Measurements from ENCODE around the gene NTPCR.
"Not testable (repeated sequence)": the region's sequence is repeated elsewhere in the genome, so short reads cannot be mapped to it uniquely, and the experiment has no call there.

The NTPCR gene

GRCh38 chr1:232984577-232985425 is 34.4 kb downstream of the NTPCR start:
- no peak for DNase-seq (ENCODE audit: low read depth)

- DNase-seq (ENCODE audit: low read depth) = no peak
These were observed 35.6 kb downstream of the NTPCR start for GRCh38 chr1:232985882-232986526.

DNA sequence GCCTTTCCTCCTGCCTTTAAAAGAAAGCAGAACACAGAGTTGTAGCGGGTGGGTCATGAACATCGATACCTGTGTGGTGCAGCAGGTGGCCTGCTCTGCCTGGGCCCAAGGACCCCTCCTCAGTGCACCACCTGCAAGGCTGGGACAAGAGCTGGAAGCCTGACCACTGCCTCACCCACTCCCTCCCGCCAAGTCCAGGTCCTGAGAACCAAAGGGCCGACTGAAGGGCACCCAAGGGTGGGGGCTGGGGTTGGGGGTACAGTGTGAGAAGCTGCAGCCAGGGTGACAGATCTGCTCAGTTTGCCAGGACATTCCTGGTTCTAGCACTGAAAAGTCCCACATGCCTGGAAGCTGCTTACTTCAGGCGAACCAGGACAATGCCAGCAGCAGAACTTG is 36.1 kb downstream of the NTPCR start:
- DNase-seq (ENCODE audit: low read depth) = no peak

- no peak for DNase-seq (ENCODE audit: low read depth)
These were observed 36.8 kb downstream of the NTPCR start for GRCh38 chr1:232987046-232987773.

DNA sequence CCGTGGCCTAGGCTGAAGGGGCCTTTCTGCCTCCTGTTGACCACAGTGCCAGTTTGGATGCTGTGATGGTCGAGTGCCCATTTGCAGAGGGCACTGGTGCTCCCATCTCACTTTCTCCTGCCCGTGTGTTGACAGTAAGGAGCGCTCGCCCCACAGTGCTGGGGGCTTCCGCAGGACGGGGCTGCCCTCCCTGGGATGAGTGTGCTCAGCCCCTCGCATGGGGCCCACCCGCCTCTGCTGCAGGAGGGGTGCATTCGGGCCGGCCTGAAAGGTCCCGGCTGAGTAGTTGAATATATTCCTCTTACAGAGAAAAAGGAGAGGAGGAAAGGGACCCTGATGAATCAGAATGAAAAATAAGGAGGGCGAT is 37.3 kb downstream of the NTPCR start:
- no peak for DNase-seq (ENCODE audit: low read depth)

- no peak for DNase-seq (ENCODE audit: low read depth)
These were observed 38.2 kb downstream of the NTPCR start for GRCh38 chr1:232988572-232989040.

- DNase-seq (ENCODE audit: low read depth) = no peak
These were observed 40.0 kb downstream of the NTPCR start for GRCh38 chr1:232990176-232991128.

- DNase-seq (ENCODE audit: low read depth) = no peak
These were observed 40.8 kb downstream of the NTPCR start for GRCh38 chr1:232991238-232991637.

DNA sequence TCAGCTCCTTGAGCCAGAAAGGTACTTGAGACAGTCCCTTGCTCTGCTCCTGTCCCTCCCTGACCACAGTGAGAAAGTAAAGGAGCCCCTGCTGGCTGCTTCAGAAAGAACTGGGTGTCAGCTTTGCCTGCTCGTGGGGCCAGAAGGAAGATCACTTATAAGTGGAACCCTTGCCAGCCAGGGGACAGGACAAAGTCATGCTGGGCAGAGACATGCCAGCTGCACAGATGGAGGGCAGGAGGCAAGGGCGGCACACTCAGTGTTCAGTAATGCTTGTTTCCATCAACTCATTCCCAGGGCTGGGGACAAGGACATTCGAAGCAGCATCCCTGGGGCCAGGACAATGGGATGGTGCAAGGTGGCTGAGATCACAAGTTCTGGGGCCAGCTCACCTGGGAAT is 41.8 kb downstream of the NTPCR start:
- no peak for DNase-seq (ENCODE audit: low read depth)

DNA sequence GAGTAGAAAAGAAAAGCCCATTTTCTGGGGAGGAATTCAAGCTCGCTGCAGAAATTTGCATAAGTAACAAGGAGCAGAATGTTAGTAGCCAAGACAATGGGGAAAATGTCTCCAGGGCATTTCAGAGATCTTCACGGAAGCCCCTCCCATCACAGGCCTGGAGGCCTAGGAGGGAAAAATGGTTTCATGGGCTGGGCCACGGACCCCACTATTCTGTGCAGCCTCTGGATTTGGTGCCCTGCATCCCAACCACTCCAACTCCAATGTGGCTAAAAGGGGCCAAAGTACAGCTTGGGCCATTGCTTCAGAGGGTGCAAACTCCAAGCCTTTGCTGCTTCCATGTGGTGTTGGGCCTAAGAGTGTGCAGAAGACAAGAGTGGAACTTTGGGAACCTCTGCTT is 43.1 kb downstream of the NTPCR start:
- DNase-seq (ENCODE audit: low read depth) = no peak

- DNase-seq (ENCODE audit: low read depth) = no peak
These were observed 44.8 kb downstream of the NTPCR start for GRCh38 chr1:232995189-232995588.

DNA sequence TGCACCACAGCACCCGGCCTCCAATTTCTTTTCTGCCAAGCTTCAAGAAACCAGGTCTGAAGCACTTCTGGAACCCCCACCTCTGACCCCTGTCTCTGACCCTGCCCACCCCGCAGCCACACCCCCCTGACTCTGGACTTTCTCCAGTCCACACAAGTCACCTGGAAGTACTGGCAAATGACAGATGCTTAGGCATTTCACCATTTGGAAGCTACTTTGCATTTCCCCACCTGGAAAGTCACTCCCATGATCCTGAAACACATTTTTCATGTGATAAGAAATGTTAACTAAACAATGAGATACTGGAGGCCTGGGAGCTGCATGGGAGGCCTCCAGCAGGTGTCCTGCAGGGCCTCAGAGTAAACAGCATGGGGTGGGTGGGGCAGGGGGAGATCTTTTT is 45.7 kb downstream of the NTPCR start:
- DNase-seq (ENCODE audit: low read depth) = no peak

DNA sequence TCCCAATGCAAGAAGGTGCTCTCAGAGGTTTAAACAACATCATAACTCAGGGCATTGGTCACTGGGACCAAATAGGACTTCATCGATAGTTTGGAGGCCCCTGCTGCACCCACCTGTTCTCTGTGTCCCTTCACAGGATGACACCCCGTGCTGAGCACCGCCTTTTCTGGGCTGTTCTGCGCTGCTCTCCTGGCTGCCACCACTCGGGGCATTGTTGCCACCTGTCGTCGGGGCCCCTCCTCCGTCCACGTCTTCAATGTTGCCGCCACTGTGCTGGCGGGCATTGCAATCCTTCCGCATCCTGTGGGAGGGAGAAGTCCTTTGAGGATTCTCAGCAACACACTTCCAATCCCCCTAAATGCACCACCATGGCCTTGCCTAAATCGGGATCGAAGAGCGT is 47.7 kb downstream of the NTPCR start:
- DNase-seq (ENCODE audit: low read depth) = no peak

DNA sequence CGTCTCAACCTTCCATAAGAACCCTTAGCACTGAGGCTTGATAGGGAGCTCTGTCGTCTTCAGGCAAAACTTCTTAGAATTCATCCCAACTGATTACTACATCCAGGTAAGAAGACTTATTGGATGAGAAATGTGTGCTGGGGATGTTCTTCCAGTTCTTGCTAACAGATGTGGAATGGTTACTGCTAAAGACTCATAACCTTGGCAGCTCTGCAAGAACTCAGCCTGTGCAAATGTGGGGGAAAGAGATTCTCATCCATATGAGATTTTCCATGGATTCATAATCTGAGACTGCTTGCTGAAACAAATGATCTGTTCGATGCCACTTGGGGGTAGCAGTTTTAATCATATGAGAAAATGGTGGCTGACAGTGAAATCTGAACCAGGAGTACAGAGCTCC is 48.2 kb downstream of the NTPCR start:
- DNase-seq (ENCODE audit: low read depth) = no peak

DNA sequence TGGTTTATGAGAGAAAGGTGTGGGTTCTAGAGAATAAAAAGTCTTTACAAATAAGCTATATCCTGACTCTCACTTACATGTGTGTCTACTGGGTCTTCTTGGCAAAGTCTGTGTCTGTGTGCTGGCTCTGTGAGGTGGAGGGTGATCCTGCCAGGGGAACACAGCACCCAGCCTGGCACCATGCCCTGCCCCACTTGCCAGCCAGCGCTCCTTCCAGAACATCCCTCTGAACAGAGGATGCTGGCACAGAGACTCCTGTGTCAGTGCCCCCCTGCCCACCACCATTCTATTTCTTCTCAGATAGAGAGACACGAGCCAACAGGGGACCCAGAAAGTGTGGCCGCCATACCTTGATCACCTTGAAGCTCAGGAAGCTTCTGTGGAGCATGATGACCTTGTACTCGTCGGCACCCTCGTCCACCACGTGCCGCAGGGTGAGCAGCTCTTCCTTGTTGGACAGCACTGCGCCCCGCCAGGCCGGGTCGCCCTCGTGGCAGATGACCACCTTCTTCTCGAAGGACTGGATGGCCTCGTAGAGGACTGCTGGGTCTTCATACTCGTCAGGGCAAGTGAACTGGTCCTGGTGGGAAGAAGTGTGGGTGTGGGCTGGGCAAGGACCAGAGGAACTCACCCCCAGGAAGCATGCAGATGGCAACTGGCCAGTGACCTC is 49.7 kb downstream of the NTPCR start:
- DNase-seq (ENCODE audit: low read depth) = no peak

GRCh38 chr1:233003638-233004037 is 53.2 kb downstream of the NTPCR start:
- DNase-seq (ENCODE audit: low read depth) = not testable (repeated sequence)

GRCh38 chr1:233004451-233004850 is 54.0 kb downstream of the NTPCR start:
- DNase-seq (ENCODE audit: low read depth) = no peak

DNA sequence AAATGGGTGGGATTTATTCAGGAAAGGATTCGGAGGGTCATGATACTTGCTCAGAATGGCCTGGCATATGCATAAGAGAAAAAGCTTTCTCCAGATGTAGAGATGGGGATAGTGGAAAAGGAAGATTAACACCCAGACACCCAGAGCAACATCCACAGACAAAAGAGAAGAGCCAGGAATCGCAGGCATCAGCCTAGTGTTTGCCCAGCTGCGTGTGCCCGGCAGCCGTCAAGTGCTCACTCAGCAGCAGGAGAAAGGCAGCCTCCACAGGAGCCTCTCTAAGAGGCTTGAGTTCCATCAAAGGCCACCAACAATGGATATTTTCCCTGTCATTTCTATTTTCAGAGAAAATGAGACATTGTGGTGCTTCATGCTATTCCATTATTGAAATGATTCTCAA is 54.7 kb downstream of the NTPCR start:
- DNase-seq (ENCODE audit: low read depth) = no peak

- no peak for DNase-seq (ENCODE audit: low read depth)
These were observed 55.3 kb downstream of the NTPCR start for GRCh38 chr1:233005703-233006102.

DNA sequence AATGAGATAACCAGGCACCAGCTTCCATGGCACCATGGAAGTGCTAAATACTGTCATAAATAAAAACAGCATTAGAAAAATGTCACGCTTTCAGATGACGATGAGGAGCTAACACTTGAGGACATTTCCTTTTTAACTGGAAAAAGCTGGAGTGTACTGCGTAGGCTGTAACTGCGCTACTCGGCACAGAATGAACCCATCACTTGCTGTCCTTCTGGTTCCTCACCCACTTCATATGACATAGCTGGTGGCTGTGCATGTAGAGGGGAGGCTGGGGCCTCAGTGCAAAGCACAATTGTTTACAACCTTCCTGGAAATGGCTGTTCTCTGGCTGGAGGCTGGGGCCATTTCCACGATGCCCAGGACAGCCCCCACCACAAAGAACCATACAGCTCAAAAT is 55.7 kb downstream of the NTPCR start:
- DNase-seq (ENCODE audit: low read depth) = no peak

DNA sequence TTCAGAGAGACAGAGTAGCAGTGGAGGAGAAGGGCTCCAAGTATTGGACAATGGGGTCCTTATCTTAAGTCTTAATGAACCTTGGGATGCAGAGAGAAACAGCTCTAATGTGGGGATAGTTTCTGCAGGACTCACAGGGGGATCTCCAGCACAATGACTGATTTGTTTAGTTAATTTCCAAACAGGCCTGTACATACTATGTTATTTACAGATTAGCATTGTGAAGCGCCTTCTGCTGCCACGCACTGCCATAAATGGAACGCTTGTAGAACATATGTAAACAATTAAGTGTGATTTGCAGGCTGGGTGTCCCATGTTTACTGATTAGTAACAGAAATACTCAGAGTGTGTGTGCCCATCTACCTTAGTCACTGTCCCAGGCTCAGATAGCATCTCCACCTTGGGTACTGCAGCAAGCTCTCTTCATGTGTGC is 56.1 kb downstream of the NTPCR start:
- no peak for DNase-seq (ENCODE audit: low read depth)
